Esophagus muscularis mucosa (tissue), 4 donors: ENCODE measurements around the gene SPNS1. TPM values are rescaled to one million over a fixed set of nuclear protein-coding genes. Genes with fewer than 3 reads are reported as not detected.

Experiments
- DNase-seq: peaks from one replicate; pipeline ENCODE4 v3.0.0-alpha.2; 2017; ENCODE audit errors: extremely low spot score
- H3K27ac ChIP-seq, 4 donors: fragments of 200-600 bp; sonication (generic); replicated peaks in 1 of 4; 1 replicate in 3 of 4; 2 replicates in 1 of 4; pipeline ENCODE4 v1.5.1; 2016 to 2019; ENCODE audit warnings: mild to moderate bottlenecking in 1 of 4
- H3K27me3 ChIP-seq, 4 donors: fragments of 200-600 bp; sonication (generic); one replicate each; pipeline versions ENCODE4 v1.5.1 to v1.6.0; 2016 to 2019
- H3K36me3 ChIP-seq, 4 donors: fragments of 200-600 bp; sonication (generic); one replicate each; pipeline ENCODE4 v1.5.1; 2016 to 2019
- H3K4me1 ChIP-seq, 4 donors: fragments of 200-600 bp; sonication (generic); one replicate each; pipeline ENCODE4 v1.5.1; 2016 to 2019
- H3K4me3 ChIP-seq, 4 donors: fragments of 200-600 bp; sonication (generic); 1 replicate in 2 of 4; 2 replicates in 2 of 4; pipeline ENCODE4 v1.5.1; 2016 to 2019; ENCODE audit warnings: mild to moderate bottlenecking in 4 of 4, moderate library complexity in 1 of 4
- H3K9me3 ChIP-seq, 4 donors: fragments of 200-600 bp; sonication (generic); 1 replicate in 3 of 4; 2 replicates in 1 of 4; pipeline ENCODE4 v1.5.1; 2016 to 2019
- EP300 ChIP-seq: sonication (generic); formaldehyde crosslinking; IDR thresholded peaks from one replicate; pipeline ENCODE4 v1.6.1; 2017; ENCODE audit warnings: antibody characterized with exemption
- POLR2A ChIP-seq: fragments of 450-650 bp; IDR thresholded peaks from one replicate; pipeline ENCODE4 v1.6.1; 2017; ENCODE audit warnings: antibody characterized with exemption, moderate library complexity, mild to moderate bottlenecking, low read depth
- POLR2AphosphoS5 ChIP-seq, 2 donors: sonication (generic); formaldehyde crosslinking; IDR thresholded peaks; one replicate each; pipeline ENCODE4 v1.6.1; 2017; ENCODE audit warnings: antibody characterized with exemption in 2 of 2
- WGBS: methylation state at CpG from one replicate; pipeline ENCODE4 v1.1.5; 2018; 5-methylcytosine and 5-hydroxymethylcytosine counted together
- intact Hi-C: fragments of 100-400 bp; cut with DNase I; formaldehyde crosslinking; loops from one replicate; pipeline ENCODE4 v1.15.1; 2023
- total RNA-seq, 4 donors: library from RNA; depleted of rRNA; stranded (reverse); fragments of >200 nt; gene quantifications; one replicate each; pipeline versions ENCODE4 v1.1.0 to v1.2.1, GENCODE V29; 2016
- TF ChIP-seq, protein P1 (sequence below), 3 experiments: fragments of 200-600 bp in 2 of 3; fragments of 450-650 bp in 1 of 3; sonication (generic) in 2 of 3; IDR thresholded peaks; one replicate each; pipeline ENCODE4 v1.5.1; 2017 to 2019; ENCODE audit warnings: antibody characterized with exemption in 3 of 3, mild to moderate bottlenecking in 2 of 3, moderate library complexity in 1 of 3

Gene SPNS1
- total RNA-seq, 4 donors from 2014 or later: 12.9 to 36.0 (median 21.8) TPM

DNA sequence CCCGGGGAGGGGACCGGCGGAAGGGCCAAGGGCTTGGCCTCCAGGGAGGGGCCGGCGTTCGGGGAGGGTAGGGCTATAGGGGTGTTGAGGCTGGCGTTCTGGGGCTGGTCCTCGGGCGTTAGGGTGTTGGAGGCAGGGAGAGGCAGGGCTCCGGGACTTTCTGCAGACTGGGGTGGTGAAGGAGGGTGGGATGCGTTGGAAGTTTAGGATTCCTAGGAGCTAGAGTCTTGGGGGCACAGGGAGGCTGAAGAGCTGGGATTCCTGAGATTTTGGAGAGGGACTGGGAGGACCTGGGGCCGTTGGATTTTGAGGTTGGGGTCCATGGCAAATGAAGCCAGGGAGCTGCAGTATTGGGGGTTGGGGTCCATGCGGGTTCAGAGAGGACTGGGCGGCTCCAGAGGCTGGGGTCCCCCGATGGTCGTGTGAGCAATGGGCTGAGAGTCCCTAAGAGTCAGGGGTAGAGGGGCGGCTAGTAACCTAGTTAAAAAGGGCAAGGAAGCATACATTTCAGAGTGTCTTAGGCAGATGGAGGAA is 23.1 kb upstream of the SPNS1 start:
- Histone ChIP-seq H3K4me1 (peaks cover 13 to 36% (median 22%) of the 10 kb centered on the region in 4 donors), H3K4me3 (peak overlapping the region; percentile 71 to 98 (median 80)), H3K27ac (peak overlapping the region; percentile 80 to 91 (median 83)), H3K27me3 (no peaks in the 10 kb centered on the region), H3K36me3 (peaks cover 6 to 42% (median 38%) of the 10 kb centered on the region in 4 donors), H3K9me3 (no peaks in the 10 kb centered on the region)
- intact Hi-C loops: no loop called here
- no peak for DNase-seq
- 3% methylated on average over 17 of the region's 17 CpGs for WGBS
- TF ChIP-seq EP300: no peak
- TF ChIP-seq POLR2A: no peak
- no peak for TF ChIP-seq POLR2AphosphoS5 (IDR thresholded peaks at IDR 0.05)
- TF ChIP-seq, protein P1, sequence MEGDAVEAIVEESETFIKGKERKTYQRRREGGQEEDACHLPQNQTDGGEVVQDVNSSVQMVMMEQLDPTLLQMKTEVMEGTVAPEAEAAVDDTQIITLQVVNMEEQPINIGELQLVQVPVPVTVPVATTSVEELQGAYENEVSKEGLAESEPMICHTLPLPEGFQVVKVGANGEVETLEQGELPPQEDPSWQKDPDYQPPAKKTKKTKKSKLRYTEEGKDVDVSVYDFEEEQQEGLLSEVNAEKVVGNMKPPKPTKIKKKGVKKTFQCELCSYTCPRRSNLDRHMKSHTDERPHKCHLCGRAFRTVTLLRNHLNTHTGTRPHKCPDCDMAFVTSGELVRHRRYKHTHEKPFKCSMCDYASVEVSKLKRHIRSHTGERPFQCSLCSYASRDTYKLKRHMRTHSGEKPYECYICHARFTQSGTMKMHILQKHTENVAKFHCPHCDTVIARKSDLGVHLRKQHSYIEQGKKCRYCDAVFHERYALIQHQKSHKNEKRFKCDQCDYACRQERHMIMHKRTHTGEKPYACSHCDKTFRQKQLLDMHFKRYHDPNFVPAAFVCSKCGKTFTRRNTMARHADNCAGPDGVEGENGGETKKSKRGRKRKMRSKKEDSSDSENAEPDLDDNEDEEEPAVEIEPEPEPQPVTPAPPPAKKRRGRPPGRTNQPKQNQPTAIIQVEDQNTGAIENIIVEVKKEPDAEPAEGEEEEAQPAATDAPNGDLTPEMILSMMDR (IDR thresholded peaks at IDR 0.05): no peak

DNA sequence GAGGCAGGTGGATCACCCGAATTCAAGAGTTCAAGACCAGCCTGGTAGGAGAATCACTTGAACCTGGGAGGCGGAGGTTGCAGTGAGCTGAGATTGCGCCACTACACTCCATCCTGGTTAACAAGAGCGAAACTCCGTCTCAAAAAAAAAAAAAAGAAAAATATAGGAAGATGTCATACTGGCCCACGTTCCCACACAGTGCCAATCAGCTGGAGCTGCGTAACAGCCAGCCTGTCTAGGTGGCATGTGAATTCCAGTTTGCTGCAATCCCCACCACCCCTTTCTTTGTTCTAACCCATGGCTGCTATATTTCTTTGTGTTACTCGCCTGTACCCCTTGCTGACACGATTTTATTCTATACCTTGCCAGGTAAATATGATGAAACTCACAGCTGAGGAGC is 16.4 kb upstream of the SPNS1 start:
- Histone ChIP-seq H3K27me3 (no peaks in the 10 kb centered on the region), H3K27ac (no peak overlapping the region), H3K9me3 (no peaks in the 10 kb centered on the region), H3K4me1 (peaks cover 0 to 8% (median 2%) of the 10 kb centered on the region in 4 donors), H3K4me3 (no peak overlapping the region), H3K36me3 (peaks cover 44 to 100% (median 97%) of the 10 kb centered on the region in 4 donors)
- intact Hi-C loops: no loop called here
- no peak for DNase-seq
- TF ChIP-seq EP300 (no peak), POLR2A (no peak), POLR2AphosphoS5 (IDR thresholded peaks at IDR 0.05) (no peak)
- TF ChIP-seq, protein P1 (IDR thresholded peaks at IDR 0.05): no peak
- 88% methylated on average over 9 of the region's 9 CpGs for WGBS

DNA sequence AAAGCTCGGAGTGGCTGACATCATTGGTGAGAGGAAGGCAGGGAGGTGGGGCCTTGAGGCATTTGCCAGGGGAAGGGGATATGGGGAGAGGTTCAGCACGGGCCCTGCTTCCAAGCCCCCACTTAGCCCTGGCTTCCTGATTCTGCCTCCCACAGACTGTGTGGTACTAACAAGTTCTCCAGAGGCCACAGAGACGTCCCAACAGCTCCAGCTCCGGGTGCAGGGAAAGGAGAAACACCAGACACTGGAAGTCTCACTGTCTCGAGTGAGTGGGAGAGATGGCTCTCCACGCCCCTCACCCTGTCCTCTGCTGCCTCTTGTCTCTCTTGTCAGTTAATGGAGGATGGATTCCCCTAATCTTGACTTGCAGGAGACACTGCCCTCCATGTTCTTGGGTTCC is 15.7 kb upstream of the SPNS1 start:
- TF ChIP-seq EP300 (no peak), POLR2A (no peak), POLR2AphosphoS5 (IDR thresholded peaks at IDR 0.05) (no peak)
- TF ChIP-seq, protein P1 (IDR thresholded peaks at IDR 0.05): no peak
- no peak for DNase-seq
- H3K27me3 ChIP-seq: no peaks in the 10 kb centered on the region
- WGBS: 91% methylated on average over 6 of the region's 6 CpGs
- no peaks in the 10 kb centered on the region for H3K9me3 ChIP-seq
- no peak overlapping the region for H3K4me3 ChIP-seq
- intact Hi-C loops: no loop called here
- H3K27ac ChIP-seq: no peak overlapping the region
- peaks cover 50 to 100% (median 97%) of the 10 kb centered on the region in 4 donors for H3K36me3 ChIP-seq
- H3K4me1 ChIP-seq: peaks cover 0 to 2% (median 0%) of the 10 kb centered on the region in 4 donors

DNA sequence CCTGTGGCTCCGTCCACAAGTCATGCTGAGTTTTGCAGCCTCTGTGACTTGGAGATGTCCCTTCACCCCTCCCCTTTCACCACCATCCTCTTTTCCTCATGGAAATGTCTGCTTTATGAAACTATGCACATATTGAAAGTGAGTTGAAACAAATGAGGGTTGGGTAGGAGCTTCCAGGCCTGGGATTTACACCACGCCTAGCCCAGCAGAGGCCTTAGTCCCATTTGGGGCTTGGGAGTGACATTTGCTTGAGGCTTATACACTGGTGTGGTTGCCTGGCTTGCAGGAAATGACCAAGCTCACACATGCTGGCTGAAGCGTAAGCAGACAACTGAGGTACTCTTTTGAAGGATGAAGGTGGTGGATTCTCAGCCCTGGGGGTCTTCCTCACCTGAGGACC is 10.5 kb upstream of the SPNS1 start:
- intact Hi-C loops: no loop called here
- no peak for DNase-seq
- Histone ChIP-seq H3K4me1 (no peaks in the 10 kb centered on the region), H3K36me3 (peaks cover 39 to 71% (median 67%) of the 10 kb centered on the region in 4 donors), H3K4me3 (no peak overlapping the region), H3K27ac (no peak overlapping the region), H3K9me3 (no peaks in the 10 kb centered on the region), H3K27me3 (no peaks in the 10 kb centered on the region)
- TF ChIP-seq POLR2A: no peak
- TF ChIP-seq POLR2AphosphoS5 (IDR thresholded peaks at IDR 0.05): no peak
- TF ChIP-seq EP300: no peak
- WGBS: 98% methylated on average over 3 of the region's 3 CpGs

DNA sequence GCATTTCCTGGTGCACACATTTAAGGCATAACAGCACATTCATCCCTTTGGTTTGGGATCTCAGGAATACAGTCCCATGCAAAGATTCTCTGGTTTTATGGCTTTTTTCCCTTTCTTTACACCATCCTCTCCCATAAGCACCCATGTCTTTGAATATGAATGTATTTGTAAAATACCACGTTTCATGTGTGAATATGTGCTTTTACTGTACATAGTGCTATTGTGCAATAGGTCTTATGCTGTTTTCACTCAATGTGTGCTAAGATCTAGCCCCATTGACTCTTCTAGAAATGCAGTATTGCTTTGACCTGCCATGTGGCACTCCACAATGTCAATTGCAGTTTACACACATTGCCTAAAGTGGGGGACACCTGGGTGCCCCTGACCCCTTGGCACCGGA is 10.1 kb upstream of the SPNS1 start:
- Histone ChIP-seq H3K36me3 (peaks cover 35 to 67% (median 63%) of the 10 kb centered on the region in 4 donors), H3K27me3 (no peaks in the 10 kb centered on the region), H3K27ac (no peak overlapping the region), H3K9me3 (no peaks in the 10 kb centered on the region), H3K4me1 (no peaks in the 10 kb centered on the region), H3K4me3 (no peak overlapping the region)
- TF ChIP-seq EP300: no peak
- TF ChIP-seq, protein P1 (IDR thresholded peaks at IDR 0.05): no peak
- TF ChIP-seq POLR2AphosphoS5 (IDR thresholded peaks at IDR 0.05): no peak
- no peak for TF ChIP-seq POLR2A
- intact Hi-C loops: no loop called here
- WGBS: 94% methylated on average over 2 of the region's 2 CpGs
- no peak for DNase-seq
